ENCODE results near the gene MYO5C.
A peak's percentile ranks its signal among the peaks of the same experiment; 100 is the strongest.
"Not testable (repeated sequence)": the region's sequence is repeated elsewhere in the genome, so short reads cannot be mapped to it uniquely, and the experiment has no call there.

MYO5C gene

DNA sequence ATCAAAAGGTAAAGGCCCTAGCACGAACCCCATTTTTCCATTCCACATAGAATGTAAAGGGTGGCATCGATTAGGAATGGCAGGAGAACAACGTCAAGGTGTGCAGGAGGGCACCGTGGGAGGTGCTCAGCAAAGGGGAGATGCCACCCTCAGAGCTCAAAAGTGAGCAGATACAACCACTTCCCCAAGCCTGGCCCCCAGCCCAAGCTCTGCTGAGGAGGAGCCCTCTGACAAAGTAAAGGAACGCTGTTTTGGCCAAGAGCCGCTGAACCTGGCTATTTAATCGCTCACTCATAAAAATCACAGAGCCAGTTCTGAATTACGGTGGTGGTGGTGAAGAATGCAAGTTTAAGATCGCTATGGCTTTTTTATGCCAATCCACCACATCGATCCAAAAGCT lies 116.8 kb downstream of the MYO5C start:
- Mint-ChIP-seq H3K27me3 (ENCODE audit: low read depth) (peaks cover 45% of the 10 kb centered on the region), H3K4me1 (peaks cover 10% of the 10 kb centered on the region), H3K4me3 (peak overlapping the region; percentile 83 to 94 (median 92)), H3K27ac (peak overlapping the region; percentile 63 to 93 (median 87)), H3K36me3 (ENCODE audit: low read depth) (no peaks in the 10 kb centered on the region), H3K9me3 (no peaks in the 10 kb centered on the region)
- TF ChIP-seq, protein P1, sequence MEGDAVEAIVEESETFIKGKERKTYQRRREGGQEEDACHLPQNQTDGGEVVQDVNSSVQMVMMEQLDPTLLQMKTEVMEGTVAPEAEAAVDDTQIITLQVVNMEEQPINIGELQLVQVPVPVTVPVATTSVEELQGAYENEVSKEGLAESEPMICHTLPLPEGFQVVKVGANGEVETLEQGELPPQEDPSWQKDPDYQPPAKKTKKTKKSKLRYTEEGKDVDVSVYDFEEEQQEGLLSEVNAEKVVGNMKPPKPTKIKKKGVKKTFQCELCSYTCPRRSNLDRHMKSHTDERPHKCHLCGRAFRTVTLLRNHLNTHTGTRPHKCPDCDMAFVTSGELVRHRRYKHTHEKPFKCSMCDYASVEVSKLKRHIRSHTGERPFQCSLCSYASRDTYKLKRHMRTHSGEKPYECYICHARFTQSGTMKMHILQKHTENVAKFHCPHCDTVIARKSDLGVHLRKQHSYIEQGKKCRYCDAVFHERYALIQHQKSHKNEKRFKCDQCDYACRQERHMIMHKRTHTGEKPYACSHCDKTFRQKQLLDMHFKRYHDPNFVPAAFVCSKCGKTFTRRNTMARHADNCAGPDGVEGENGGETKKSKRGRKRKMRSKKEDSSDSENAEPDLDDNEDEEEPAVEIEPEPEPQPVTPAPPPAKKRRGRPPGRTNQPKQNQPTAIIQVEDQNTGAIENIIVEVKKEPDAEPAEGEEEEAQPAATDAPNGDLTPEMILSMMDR (IDR thresholded peaks at IDR 0.05; ENCODE audit: unreplicated experiment in 3 of 3), result no peak

DNA sequence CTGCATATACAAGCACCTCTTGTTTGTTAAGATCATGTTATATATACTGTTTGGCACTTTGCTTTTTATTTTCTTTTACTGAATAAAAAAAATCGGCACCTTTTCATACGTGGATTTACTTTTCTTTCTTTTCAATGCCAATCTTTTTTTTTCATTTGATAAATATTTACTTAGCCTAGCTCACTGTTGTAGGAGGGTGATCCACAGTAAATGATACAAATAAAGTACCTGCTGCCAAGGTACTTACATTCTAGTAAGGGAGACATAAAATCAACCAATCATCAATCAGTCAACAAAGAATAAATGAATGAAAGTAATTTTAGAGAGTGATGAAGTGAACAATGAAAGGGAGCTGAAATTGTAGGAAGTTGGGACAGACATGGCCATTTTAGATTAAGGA lies 122.7 kb downstream of the MYO5C start:
- Mint-ChIP-seq H3K4me3 (no peak overlapping the region), H3K36me3 (ENCODE audit: low read depth) (no peaks in the 10 kb centered on the region), H3K27ac (no peak overlapping the region), H3K4me1 (peaks cover 5% of the 10 kb centered on the region), H3K27me3 (ENCODE audit: low read depth) (peaks cover 4% of the 10 kb centered on the region), H3K9me3 (peaks cover 8% of the 10 kb centered on the region)
- TF ChIP-seq, protein P1 (IDR thresholded peaks at IDR 0.05; ENCODE audit: unreplicated experiment in 3 of 3), result no peak

GRCh38 chr15:52171807-52172206 lies 123.8 kb downstream of the MYO5C start:
- Mint-ChIP-seq H3K27me3 (ENCODE audit: low read depth) (no peaks in the 10 kb centered on the region), H3K4me1 (peaks cover 5% of the 10 kb centered on the region), H3K27ac (no peak overlapping the region), H3K4me3 (no peak overlapping the region), H3K9me3 (peaks cover 8% of the 10 kb centered on the region), H3K36me3 (ENCODE audit: low read depth) (no peaks in the 10 kb centered on the region)
- TF ChIP-seq, protein P1 (IDR thresholded peaks at IDR 0.05; ENCODE audit: unreplicated experiment in 3 of 3), result no peak

DNA sequence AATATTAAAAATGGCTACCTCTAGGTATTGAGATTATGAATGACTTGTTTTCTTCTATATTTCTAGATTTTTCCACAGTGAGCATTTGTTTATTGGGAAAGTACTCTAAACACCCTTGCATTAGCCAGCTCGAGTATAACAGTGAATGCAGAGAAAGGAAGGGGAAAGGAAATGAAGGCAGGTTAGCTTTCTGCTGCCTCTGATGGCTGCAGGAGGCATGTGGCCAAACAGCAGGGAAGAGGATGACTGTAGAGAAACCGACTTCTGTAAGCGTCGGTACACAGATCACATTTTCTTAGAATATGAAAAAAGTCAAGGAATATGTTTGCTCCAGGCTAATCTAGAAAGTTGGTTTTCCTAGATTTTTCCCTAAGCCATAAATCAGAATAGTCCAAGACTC lies 124.2 kb downstream of the MYO5C start:
- Mint-ChIP-seq H3K4me1 (peaks cover 5% of the 10 kb centered on the region), H3K27me3 (ENCODE audit: low read depth) (no peaks in the 10 kb centered on the region), H3K9me3 (peaks cover 8% of the 10 kb centered on the region), H3K4me3 (no peak overlapping the region), H3K36me3 (ENCODE audit: low read depth) (no peaks in the 10 kb centered on the region), H3K27ac (no peak overlapping the region)
- TF ChIP-seq, protein P1 (IDR thresholded peaks at IDR 0.05; ENCODE audit: unreplicated experiment in 3 of 3), result no peak

DNA sequence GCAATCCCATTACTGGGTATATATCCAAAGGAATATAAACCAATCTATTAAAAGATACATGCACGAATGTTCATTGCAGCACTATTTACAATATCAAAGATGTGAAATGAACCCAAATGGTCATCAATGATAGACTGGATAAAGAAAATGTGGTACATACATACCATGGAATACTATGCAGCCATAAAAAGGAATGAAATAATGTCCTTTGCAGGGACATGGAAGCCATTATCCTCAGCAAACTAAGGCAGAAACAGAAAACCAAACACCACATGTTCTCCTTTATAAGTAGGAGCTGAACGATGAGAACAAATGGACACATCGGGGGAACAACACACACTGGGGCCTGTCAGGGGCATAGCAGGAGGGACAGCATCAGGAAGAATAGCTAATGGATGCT lies 125.4 kb downstream of the MYO5C start:
- not testable (repeated sequence) for H3K4me3 Mint-ChIP-seq; H3K9me3 Mint-ChIP-seq; H3K36me3 Mint-ChIP-seq (ENCODE audit: low read depth); H3K4me1 Mint-ChIP-seq; H3K27me3 Mint-ChIP-seq (ENCODE audit: low read depth); H3K27ac Mint-ChIP-seq

- not testable (repeated sequence) for H3K9me3 Mint-ChIP-seq; H3K36me3 Mint-ChIP-seq (ENCODE audit: low read depth); H3K4me1 Mint-ChIP-seq; H3K27me3 Mint-ChIP-seq (ENCODE audit: low read depth); H3K4me3 Mint-ChIP-seq; H3K27ac Mint-ChIP-seq
These were observed 130.0 kb downstream of the MYO5C start for GRCh38 chr15:52165494-52166131.

DNA sequence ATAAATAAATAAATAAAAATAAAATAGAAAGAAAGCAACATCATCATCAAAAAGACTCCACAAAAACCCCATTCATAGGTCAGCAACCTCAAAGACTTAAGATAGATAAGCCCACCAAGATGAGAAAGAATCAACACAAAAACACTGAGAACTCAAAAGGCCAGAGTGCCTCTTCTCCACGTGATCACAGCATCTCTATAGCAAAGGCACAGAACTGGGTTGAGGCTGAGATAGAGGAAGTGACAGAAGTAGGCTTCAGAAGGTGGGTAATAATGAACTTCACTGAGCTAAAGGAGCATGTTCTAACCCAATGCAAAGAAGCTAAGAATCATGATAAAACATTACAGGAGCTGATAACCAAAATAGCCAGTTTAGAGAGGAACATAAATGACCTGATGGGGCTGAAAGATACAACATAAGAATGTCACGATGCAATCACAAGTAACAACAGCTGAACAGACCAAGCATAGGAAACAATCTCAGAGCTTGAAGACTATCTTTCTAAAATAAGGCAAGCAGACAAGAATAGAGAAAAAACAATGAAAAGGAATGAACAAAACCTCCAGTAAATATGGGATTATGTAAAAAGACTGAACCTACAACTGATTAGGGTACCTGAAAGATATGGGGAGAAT lies 130.9 kb downstream of the MYO5C start:
- H3K36me3 Mint-ChIP-seq (ENCODE audit: low read depth), result peaks cover 4% of the 10 kb centered on the region
- TF ChIP-seq, protein P1 (IDR thresholded peaks at IDR 0.05; ENCODE audit: unreplicated experiment in 3 of 3), result no peak
- no peaks in the 10 kb centered on the region for H3K27me3 Mint-ChIP-seq (ENCODE audit: low read depth)
- H3K4me1 Mint-ChIP-seq, result no peaks in the 10 kb centered on the region
- H3K27ac Mint-ChIP-seq, result no peak overlapping the region
- peaks cover 7% of the 10 kb centered on the region for H3K9me3 Mint-ChIP-seq
- H3K4me3 Mint-ChIP-seq, result no peak overlapping the region

Data from nephron (organoid).